Measurements from ENCODE around the gene FAM13A. TPM values are rescaled to one million over a fixed set of nuclear protein-coding genes. Genes with fewer than 3 reads are reported as not detected.

Gene FAM13A
- total and polyA plus RNA-seq, 4 donors = 31.0 to 41.4 (median 35.8) TPM

- Histone ChIP-seq H3K27me3 (ENCODE audit: control insufficient read depth, insufficient read depth, low read length) (no peaks in the 10 kb centered on the region), H3K4me3 (ENCODE audit: low read depth, low read length) (no peak overlapping the region), H3K4me1 (ENCODE audit: control insufficient read depth, insufficient read depth, low read length) (no peaks in the 10 kb centered on the region), H3K27ac (ENCODE audit: low read depth, low read length) (no peak overlapping the region), H3K9me3 (ENCODE audit: control insufficient read depth, insufficient read depth, low read length) (no peaks in the 10 kb centered on the region), H3K36me3 (ENCODE audit: control insufficient read depth, insufficient read depth, low read length) (no peaks in the 10 kb centered on the region)
- no peak for DNase-seq (ENCODE audit: low read depth in 4 of 6, low spot score in 6 of 6)
Measured at GRCh38 chr4:88991746-88992145, 65.2 kb downstream of the FAM13A start.

- DNase-seq (ENCODE audit: low read depth in 4 of 6, low spot score in 6 of 6) = peak in 2 of 6 donors; percentile 6 to 22
- no peaks in the 10 kb centered on the region for H3K9me3 ChIP-seq (ENCODE audit: control insufficient read depth, insufficient read depth, low read length)
- H3K27ac ChIP-seq (ENCODE audit: low read depth, low read length) = no peak overlapping the region
- no peaks in the 10 kb centered on the region for H3K4me1 ChIP-seq (ENCODE audit: control insufficient read depth, insufficient read depth, low read length)
- no peaks in the 10 kb centered on the region for H3K36me3 ChIP-seq (ENCODE audit: control insufficient read depth, insufficient read depth, low read length)
- H3K4me3 ChIP-seq (ENCODE audit: low read depth, low read length) = no peak overlapping the region
- WGBS (ENCODE audit: insufficient coverage) = no CpG with 5 or more reads among the region's 1 CpG
- no peaks in the 10 kb centered on the region for H3K27me3 ChIP-seq (ENCODE audit: control insufficient read depth, insufficient read depth, low read length)
Measured at GRCh38 chr4:88989990-88990389, 67.0 kb downstream of the FAM13A start.

DNA sequence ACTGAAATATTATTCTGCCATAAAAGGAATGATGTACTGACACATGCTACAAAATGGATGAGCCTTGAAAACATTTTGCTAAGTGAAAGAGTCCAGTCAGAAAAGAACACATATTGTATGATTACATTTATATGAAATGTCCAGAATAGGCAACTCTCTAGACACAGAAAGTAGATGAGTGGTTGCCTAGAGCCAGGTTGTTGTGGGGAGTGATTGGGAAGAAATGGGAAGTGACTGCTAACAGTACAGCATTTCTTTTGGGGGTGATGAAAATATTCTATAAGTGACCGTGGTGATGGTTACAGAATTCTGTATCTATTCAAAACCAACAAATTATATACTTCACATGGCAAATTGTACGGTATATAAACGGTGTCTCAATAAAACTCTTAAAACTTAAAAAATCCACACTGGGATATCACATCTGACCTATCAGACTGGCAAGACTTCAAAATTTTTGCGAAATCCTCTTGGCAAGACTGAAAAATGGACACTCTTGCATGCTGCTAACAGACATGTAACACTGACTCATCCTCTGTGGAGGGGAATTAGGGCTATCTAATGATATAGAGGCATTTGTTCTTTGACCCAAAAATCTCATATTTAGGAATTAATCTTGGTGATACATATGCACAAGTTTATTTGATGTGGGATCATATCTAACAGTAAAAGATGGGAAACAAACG lies 71.8 kb downstream of the FAM13A start:
- no peak for DNase-seq (ENCODE audit: low read depth in 4 of 6, low spot score in 6 of 6)
- Histone ChIP-seq H3K36me3 (ENCODE audit: control insufficient read depth, insufficient read depth, low read length) (no peaks in the 10 kb centered on the region), H3K27ac (ENCODE audit: low read depth, low read length) (no peak overlapping the region), H3K4me3 (ENCODE audit: low read depth, low read length) (no peak overlapping the region), H3K4me1 (ENCODE audit: control insufficient read depth, insufficient read depth, low read length) (no peaks in the 10 kb centered on the region), H3K27me3 (ENCODE audit: control insufficient read depth, insufficient read depth, low read length) (no peaks in the 10 kb centered on the region), H3K9me3 (ENCODE audit: control insufficient read depth, insufficient read depth, low read length) (no peaks in the 10 kb centered on the region)
- WGBS (ENCODE audit: insufficient coverage) = 100% methylated on average over 2 of the region's 5 CpGs

DNA sequence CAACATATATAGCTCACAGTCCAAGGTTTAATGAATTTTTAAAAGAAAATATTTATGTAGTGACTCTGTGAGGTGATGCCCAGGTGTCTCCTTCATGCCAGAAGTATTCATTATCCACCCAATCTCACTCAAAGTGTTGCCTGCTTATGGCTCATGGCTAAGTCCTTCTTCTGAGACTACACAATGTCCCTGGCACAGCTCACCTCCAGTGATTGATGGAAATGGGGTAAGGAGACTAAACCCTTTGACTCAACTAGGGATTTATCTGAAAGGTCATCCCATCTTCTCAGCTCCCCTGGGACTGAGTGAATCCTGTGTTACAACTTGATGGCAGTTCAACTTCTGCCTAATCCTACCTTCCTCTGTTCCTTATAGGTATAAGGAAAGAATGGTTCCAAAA lies 74.2 kb downstream of the FAM13A start:
- Histone ChIP-seq H3K4me1 (ENCODE audit: control insufficient read depth, insufficient read depth, low read length) (no peaks in the 10 kb centered on the region), H3K27ac (ENCODE audit: low read depth, low read length) (no peak overlapping the region), H3K4me3 (ENCODE audit: low read depth, low read length) (no peak overlapping the region), H3K9me3 (ENCODE audit: control insufficient read depth, insufficient read depth, low read length) (no peaks in the 10 kb centered on the region), H3K36me3 (ENCODE audit: control insufficient read depth, insufficient read depth, low read length) (no peaks in the 10 kb centered on the region), H3K27me3 (ENCODE audit: control insufficient read depth, insufficient read depth, low read length) (no peaks in the 10 kb centered on the region)
- no peak for DNase-seq (ENCODE audit: low read depth in 4 of 6, low spot score in 6 of 6)

DNA sequence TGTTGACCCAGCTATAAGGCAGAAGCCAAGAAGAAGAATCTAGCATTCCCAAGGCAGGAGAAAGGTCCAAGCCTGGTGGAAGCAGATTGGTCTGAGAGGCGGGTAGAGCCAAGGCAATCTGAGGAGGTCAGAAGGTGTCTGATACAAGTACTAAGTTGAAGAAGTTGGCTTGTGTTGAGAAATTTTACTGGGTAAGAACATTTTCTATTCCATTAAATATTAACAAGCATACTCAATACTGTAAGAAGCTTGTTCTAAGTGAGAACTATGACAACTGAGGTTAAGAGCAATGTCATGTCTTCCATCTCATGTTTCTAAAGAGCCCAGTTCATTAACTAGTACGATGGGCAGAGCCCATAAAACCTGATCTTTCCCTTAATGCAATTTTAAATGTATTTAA lies 75.0 kb downstream of the FAM13A start:
- H3K4me3 ChIP-seq (ENCODE audit: low read depth, low read length) = no peak overlapping the region
- H3K36me3 ChIP-seq (ENCODE audit: control insufficient read depth, insufficient read depth, low read length) = no peaks in the 10 kb centered on the region
- no peak for DNase-seq (ENCODE audit: low read depth in 4 of 6, low spot score in 6 of 6)
- no peaks in the 10 kb centered on the region for H3K9me3 ChIP-seq (ENCODE audit: control insufficient read depth, insufficient read depth, low read length)
- 100% methylated on average over 1 of the region's 2 CpGs for WGBS (ENCODE audit: insufficient coverage)
- no peak overlapping the region for H3K27ac ChIP-seq (ENCODE audit: low read depth, low read length)
- no peaks in the 10 kb centered on the region for H3K27me3 ChIP-seq (ENCODE audit: control insufficient read depth, insufficient read depth, low read length)
- no peaks in the 10 kb centered on the region for H3K4me1 ChIP-seq (ENCODE audit: control insufficient read depth, insufficient read depth, low read length)

- Histone ChIP-seq H3K36me3 (ENCODE audit: control insufficient read depth, insufficient read depth, low read length) (no peaks in the 10 kb centered on the region), H3K27ac (ENCODE audit: low read depth, low read length) (no peak overlapping the region), H3K9me3 (ENCODE audit: control insufficient read depth, insufficient read depth, low read length) (no peaks in the 10 kb centered on the region), H3K27me3 (ENCODE audit: control insufficient read depth, insufficient read depth, low read length) (no peaks in the 10 kb centered on the region), H3K4me1 (ENCODE audit: control insufficient read depth, insufficient read depth, low read length) (no peaks in the 10 kb centered on the region), H3K4me3 (ENCODE audit: low read depth, low read length) (no peak overlapping the region)
- 100% methylated on average over 1 of the region's 2 CpGs for WGBS (ENCODE audit: insufficient coverage)
- peak in 1 of 6 donors; percentile 73 for DNase-seq (ENCODE audit: low read depth in 4 of 6, low spot score in 6 of 6)
Measured at GRCh38 chr4:88981556-88981955, 75.4 kb downstream of the FAM13A start.

GRCh38 chr4:88979276-88979675 lies 77.7 kb downstream of the FAM13A start:
- WGBS (ENCODE audit: insufficient coverage) = no CpG with 5 or more reads among the region's 2 CpGs
- Histone ChIP-seq H3K9me3 (ENCODE audit: control insufficient read depth, insufficient read depth, low read length) (no peaks in the 10 kb centered on the region), H3K4me1 (ENCODE audit: control insufficient read depth, insufficient read depth, low read length) (no peaks in the 10 kb centered on the region), H3K27me3 (ENCODE audit: control insufficient read depth, insufficient read depth, low read length) (no peaks in the 10 kb centered on the region), H3K27ac (ENCODE audit: low read depth, low read length) (no peak overlapping the region), H3K36me3 (ENCODE audit: control insufficient read depth, insufficient read depth, low read length) (no peaks in the 10 kb centered on the region), H3K4me3 (ENCODE audit: low read depth, low read length) (no peak overlapping the region)
- no peak for DNase-seq (ENCODE audit: low read depth in 4 of 6, low spot score in 6 of 6)

- H3K36me3 ChIP-seq (ENCODE audit: control insufficient read depth, insufficient read depth, low read length) = no peaks in the 10 kb centered on the region
- peaks cover 4% of the 10 kb centered on the region for H3K9me3 ChIP-seq (ENCODE audit: control insufficient read depth, insufficient read depth, low read length)
- no peak for DNase-seq (ENCODE audit: low read depth in 4 of 6, low spot score in 6 of 6)
- H3K4me3 ChIP-seq (ENCODE audit: low read depth, low read length) = no peak overlapping the region
- H3K27me3 ChIP-seq (ENCODE audit: control insufficient read depth, insufficient read depth, low read length) = no peaks in the 10 kb centered on the region
- no peaks in the 10 kb centered on the region for H3K4me1 ChIP-seq (ENCODE audit: control insufficient read depth, insufficient read depth, low read length)
- H3K27ac ChIP-seq (ENCODE audit: low read depth, low read length) = no peak overlapping the region
Measured at GRCh38 chr4:88976775-88977035, 80.3 kb downstream of the FAM13A start.

DNA sequence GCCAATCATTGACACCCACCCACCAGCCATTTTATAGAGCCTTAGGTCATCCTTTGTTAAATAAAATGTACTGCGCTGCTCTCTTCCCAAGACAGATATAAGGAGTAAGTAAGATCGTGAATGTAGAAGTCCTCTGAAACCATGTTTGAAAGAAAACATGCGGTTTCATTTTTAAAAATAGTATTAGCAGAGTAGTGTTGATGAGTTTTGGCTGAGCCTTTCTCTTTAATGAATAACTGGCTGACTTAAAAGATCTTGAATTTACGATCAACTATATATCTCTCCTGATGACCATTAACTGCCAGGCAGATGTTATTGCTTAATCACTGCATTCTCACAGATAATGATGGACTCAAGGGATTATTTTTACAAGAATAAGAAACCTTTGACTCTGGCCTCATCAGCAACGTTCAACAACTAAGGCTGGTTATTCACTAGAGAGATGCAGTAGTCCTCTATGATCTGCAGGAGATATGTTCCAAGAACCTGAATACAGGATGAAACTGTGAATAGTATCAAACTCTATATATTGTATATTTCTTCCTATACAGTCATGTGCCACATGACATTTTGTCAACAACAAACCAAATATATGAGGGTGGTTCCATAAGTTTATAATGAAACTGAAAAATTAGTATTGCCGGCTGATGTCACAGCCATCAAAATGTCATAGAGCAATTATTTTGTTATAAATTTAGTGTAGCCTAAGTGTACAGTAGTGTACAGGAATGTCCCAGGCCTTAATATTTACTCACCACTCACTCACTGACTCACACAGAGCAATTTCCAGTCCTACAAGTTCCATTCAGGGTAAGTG lies 80.8 kb downstream of the FAM13A start:
- WGBS (ENCODE audit: insufficient coverage) = 93% methylated on average over 2 of the region's 6 CpGs
- DNase-seq (ENCODE audit: low read depth in 4 of 6, low spot score in 6 of 6) = peak in 1 of 6 donors; percentile 9
- peaks cover 4% of the 10 kb centered on the region for H3K9me3 ChIP-seq (ENCODE audit: control insufficient read depth, insufficient read depth, low read length)

GRCh38 chr4:88971536-88971935 lies 85.4 kb downstream of the FAM13A start:
- Histone ChIP-seq H3K27me3 (ENCODE audit: control insufficient read depth, insufficient read depth, low read length) (no peaks in the 10 kb centered on the region), H3K27ac (ENCODE audit: low read depth, low read length) (no peak overlapping the region), H3K36me3 (ENCODE audit: control insufficient read depth, insufficient read depth, low read length) (no peaks in the 10 kb centered on the region), H3K4me3 (ENCODE audit: low read depth, low read length) (no peak overlapping the region), H3K4me1 (ENCODE audit: control insufficient read depth, insufficient read depth, low read length) (no peaks in the 10 kb centered on the region), H3K9me3 (ENCODE audit: control insufficient read depth, insufficient read depth, low read length) (peaks cover 4% of the 10 kb centered on the region)
- no peak for DNase-seq (ENCODE audit: low read depth in 4 of 6, low spot score in 6 of 6)
- no CpG with 5 or more reads among the region's 1 CpG for WGBS (ENCODE audit: insufficient coverage)

More for the DNA sequence above, 80.8 kb downstream of the FAM13A start:
- Histone ChIP-seq H3K27me3 (ENCODE audit: control insufficient read depth, insufficient read depth, low read length) (no peaks in the 10 kb centered on the region), H3K27ac (ENCODE audit: low read depth, low read length) (no peak overlapping the region), H3K4me1 (ENCODE audit: control insufficient read depth, insufficient read depth, low read length) (no peaks in the 10 kb centered on the region), H3K36me3 (ENCODE audit: control insufficient read depth, insufficient read depth, low read length) (no peaks in the 10 kb centered on the region), H3K4me3 (ENCODE audit: low read depth, low read length) (no peak overlapping the region)

All from spinal cord (tissue), 10 donors.